ENCODE measurements around the gene EIF4E1B. TPM values are rescaled to one million over a fixed set of nuclear protein-coding genes. Genes with fewer than 3 reads are reported as not detected.

Gene EIF4E1B
- total RNA-seq, 1 donor from 2014 or later, result not detected

- Mint-ChIP-seq H3K4me1 (ENCODE audit: low read depth, unreplicated experiment) (no peaks in the 10 kb centered on the region), H3K27me3 (ENCODE audit: unreplicated experiment) (peaks cover 5% of the 10 kb centered on the region), H3K27ac (ENCODE audit: unreplicated experiment) (no peak overlapping the region), H3K4me3 (ENCODE audit: unreplicated experiment) (no peak overlapping the region), H3K9me3 (ENCODE audit: unreplicated experiment) (peaks cover 1% of the 10 kb centered on the region), H3K36me3 (ENCODE audit: unreplicated experiment) (peaks cover 10% of the 10 kb centered on the region)
- DNase-seq, result no peak
- TF ChIP-seq CTCF (IDR thresholded peaks at IDR 0.05; ENCODE audit: partially characterized antibody, unreplicated experiment), result no peak
Observed at GRCh38 chr5:176682016-176682531, 51.6 kb downstream of the EIF4E1B start.

- DNase-seq, result no peak
Observed at GRCh38 chr5:176685010-176685409, 54.5 kb downstream of the EIF4E1B start.

GRCh38 chr5:176687247-176687646, 56.8 kb downstream of the EIF4E1B start:
- Mint-ChIP-seq H3K27me3 (ENCODE audit: unreplicated experiment) (peaks cover 4% of the 10 kb centered on the region), H3K4me1 (ENCODE audit: low read depth, unreplicated experiment) (peaks cover 1% of the 10 kb centered on the region), H3K4me3 (ENCODE audit: unreplicated experiment) (no peak overlapping the region), H3K27ac (ENCODE audit: unreplicated experiment) (no peak overlapping the region), H3K9me3 (ENCODE audit: unreplicated experiment) (no peaks in the 10 kb centered on the region), H3K36me3 (ENCODE audit: unreplicated experiment) (peaks cover 10% of the 10 kb centered on the region)
- DNase-seq, result no peak
- TF ChIP-seq CTCF (IDR thresholded peaks at IDR 0.05; ENCODE audit: partially characterized antibody, unreplicated experiment), result no peak

More at GRCh38 chr5:176685010-176685409, 54.5 kb downstream of the EIF4E1B start:
- Mint-ChIP-seq H3K4me3 (ENCODE audit: unreplicated experiment) (no peak overlapping the region), H3K27ac (ENCODE audit: unreplicated experiment) (no peak overlapping the region), H3K27me3 (ENCODE audit: unreplicated experiment) (peaks cover 3% of the 10 kb centered on the region), H3K4me1 (ENCODE audit: low read depth, unreplicated experiment) (no peaks in the 10 kb centered on the region), H3K9me3 (ENCODE audit: unreplicated experiment) (no peaks in the 10 kb centered on the region), H3K36me3 (ENCODE audit: unreplicated experiment) (peaks cover 10% of the 10 kb centered on the region)
- no peak for TF ChIP-seq CTCF (IDR thresholded peaks at IDR 0.05; ENCODE audit: partially characterized antibody, unreplicated experiment)

- H3K27me3 Mint-ChIP-seq (ENCODE audit: unreplicated experiment), result peaks cover 3% of the 10 kb centered on the region
- H3K4me3 Mint-ChIP-seq (ENCODE audit: unreplicated experiment), result no peak overlapping the region
- no peak overlapping the region for H3K27ac Mint-ChIP-seq (ENCODE audit: unreplicated experiment)
- no peak for TF ChIP-seq CTCF (IDR thresholded peaks at IDR 0.05; ENCODE audit: partially characterized antibody, unreplicated experiment)
- peaks cover 5% of the 10 kb centered on the region for H3K4me1 Mint-ChIP-seq (ENCODE audit: low read depth, unreplicated experiment)
- no peaks in the 10 kb centered on the region for H3K9me3 Mint-ChIP-seq (ENCODE audit: unreplicated experiment)
- DNase-seq, result no peak
- peaks cover 10% of the 10 kb centered on the region for H3K36me3 Mint-ChIP-seq (ENCODE audit: unreplicated experiment)
Observed at GRCh38 chr5:176687881-176688280, 57.4 kb downstream of the EIF4E1B start.

- H3K4me1 Mint-ChIP-seq (ENCODE audit: low read depth, unreplicated experiment), result peaks cover 12% of the 10 kb centered on the region
- H3K9me3 Mint-ChIP-seq (ENCODE audit: unreplicated experiment), result no peaks in the 10 kb centered on the region
- no peak overlapping the region for H3K4me3 Mint-ChIP-seq (ENCODE audit: unreplicated experiment)
- peaks cover 5% of the 10 kb centered on the region for H3K27me3 Mint-ChIP-seq (ENCODE audit: unreplicated experiment)
- no peak for DNase-seq
- no peaks in the 10 kb centered on the region for H3K36me3 Mint-ChIP-seq (ENCODE audit: unreplicated experiment)
- H3K27ac Mint-ChIP-seq (ENCODE audit: unreplicated experiment), result no peak overlapping the region
- no peak for TF ChIP-seq CTCF (IDR thresholded peaks at IDR 0.05; ENCODE audit: partially characterized antibody, unreplicated experiment)
Observed at GRCh38 chr5:176690911-176691310, 60.4 kb downstream of the EIF4E1B start.

Data from glutamatergic neuron (in vitro differentiated cells).